ENCODE measurements around the gene MFRP. TPM values are rescaled to one million over a fixed set of nuclear protein-coding genes. Genes with fewer than 3 reads are reported as not detected.

The MFRP gene
- total and polyA plus RNA-seq, 8 donors = not detected

GRCh38 chr11:119315131-119316015, 31.1 kb downstream of the MFRP start:
- intact Hi-C loops (cut with DNase I) = no loop called here
- no peak for FAIRE-seq
- Histone ChIP-seq H3K36me3 (no peaks in the 10 kb centered on the region), H3K4me3 (peak overlapping the region in 2 of 4 donors; percentile 32 to 49), H3K9me3 (no peaks in the 10 kb centered on the region), H3K27ac (peak overlapping the region in 3 of 4 donors; percentile 43 to 71 (median 69)), H3K27me3 (peaks cover 0 to 3% (median 0%) of the 10 kb centered on the region in 4 donors), H3K4me1 (peaks cover 0 to 12% (median 6%) of the 10 kb centered on the region in 3 donors)
- peak in 4 of 6 donors; percentile 61 to 82 (median 64) for DNase-seq
- peak; percentile 63 to 74 (median 71) for ATAC-seq
- WGBS, 2 donors = 3 to 7% methylated on average over 28 to 29 of the region's 29 CpGs
- TF ChIP-seq, protein P1, sequence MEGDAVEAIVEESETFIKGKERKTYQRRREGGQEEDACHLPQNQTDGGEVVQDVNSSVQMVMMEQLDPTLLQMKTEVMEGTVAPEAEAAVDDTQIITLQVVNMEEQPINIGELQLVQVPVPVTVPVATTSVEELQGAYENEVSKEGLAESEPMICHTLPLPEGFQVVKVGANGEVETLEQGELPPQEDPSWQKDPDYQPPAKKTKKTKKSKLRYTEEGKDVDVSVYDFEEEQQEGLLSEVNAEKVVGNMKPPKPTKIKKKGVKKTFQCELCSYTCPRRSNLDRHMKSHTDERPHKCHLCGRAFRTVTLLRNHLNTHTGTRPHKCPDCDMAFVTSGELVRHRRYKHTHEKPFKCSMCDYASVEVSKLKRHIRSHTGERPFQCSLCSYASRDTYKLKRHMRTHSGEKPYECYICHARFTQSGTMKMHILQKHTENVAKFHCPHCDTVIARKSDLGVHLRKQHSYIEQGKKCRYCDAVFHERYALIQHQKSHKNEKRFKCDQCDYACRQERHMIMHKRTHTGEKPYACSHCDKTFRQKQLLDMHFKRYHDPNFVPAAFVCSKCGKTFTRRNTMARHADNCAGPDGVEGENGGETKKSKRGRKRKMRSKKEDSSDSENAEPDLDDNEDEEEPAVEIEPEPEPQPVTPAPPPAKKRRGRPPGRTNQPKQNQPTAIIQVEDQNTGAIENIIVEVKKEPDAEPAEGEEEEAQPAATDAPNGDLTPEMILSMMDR (IDR thresholded peaks at IDR 0.05) = peak in 1 of 4 donors; percentile 20

GRCh38 chr11:119314726-119315125, 31.8 kb downstream of the MFRP start:
- no peak for FAIRE-seq
- WGBS, 2 donors = 54 to 65% methylated on average over 18 of the region's 18 CpGs
- Histone ChIP-seq H3K36me3 (no peaks in the 10 kb centered on the region), H3K4me3 (peak overlapping the region in 1 of 4 donors; percentile 49), H3K9me3 (no peaks in the 10 kb centered on the region), H3K27ac (peak overlapping the region in 2 of 4 donors; percentile 43 to 69), H3K4me1 (peaks cover 0 to 12% (median 6%) of the 10 kb centered on the region in 3 donors), H3K27me3 (peaks cover 0 to 3% (median 0%) of the 10 kb centered on the region in 4 donors)
- peak in 1 of 6 donors; percentile 47 for DNase-seq
- TF ChIP-seq, protein P1 (IDR thresholded peaks at IDR 0.05) = no peak
- intact Hi-C loops (cut with DNase I) = no loop called here
- no peak for ATAC-seq

GRCh38 chr11:119310682-119311052, 35.8 kb downstream of the MFRP start:
- Histone ChIP-seq H3K4me3 (no peak overlapping the region), H3K4me1 (peaks cover 0 to under 1% (median 0%) of the 10 kb centered on the region in 3 donors), H3K27me3 (no peaks in the 10 kb centered on the region), H3K27ac (no peak overlapping the region), H3K36me3 (no peaks in the 10 kb centered on the region), H3K9me3 (no peaks in the 10 kb centered on the region)
- TF ChIP-seq, protein P1 (IDR thresholded peaks at IDR 0.05) = no peak
- intact Hi-C loops (cut with DNase I) = no loop called here
- ATAC-seq (no peak), FAIRE-seq (no peak), DNase-seq (no peak)
- 78 to 83% methylated on average over 15 to 20 of the region's 20 CpGs for WGBS, 2 donors

GRCh38 chr11:119309953-119310681, 36.4 kb downstream of the MFRP start:
- TF ChIP-seq, protein P1 (IDR thresholded peaks at IDR 0.05) = no peak
- intact Hi-C loops (cut with DNase I) = no loop called here
- no peak overlapping the region for H3K27ac ChIP-seq
- no peaks in the 10 kb centered on the region for H3K27me3 ChIP-seq
- no peak overlapping the region for H3K4me3 ChIP-seq
- no peak for ATAC-seq
- 78 to 81% methylated on average over 17 of the region's 17 CpGs for WGBS, 2 donors
- no peak for FAIRE-seq
- no peaks in the 10 kb centered on the region for H3K36me3 ChIP-seq
- H3K9me3 ChIP-seq = no peaks in the 10 kb centered on the region
- no peak for DNase-seq
- no peaks in the 10 kb centered on the region for H3K4me1 ChIP-seq
